Kidney epithelial cell (primary cell): ENCODE measurements around the gene PGBD5. TPM values are rescaled to one million over a fixed set of nuclear protein-coding genes. Genes with fewer than 3 reads are reported as not detected.

Experiments
- DNase-seq: peaks from one replicate; pipeline ENCODE4 v3.0.0-alpha.2; 2010; ENCODE audit warnings: low read depth
- H3K27me3 ChIP-seq: 2 replicates; pipeline ENCODE4 v1.6.0; 2011; ENCODE audit warnings: low read length; ENCODE audit not compliant: control insufficient read depth, insufficient read depth
- H3K36me3 ChIP-seq: 2 replicates; pipeline ENCODE4 v1.5.1; 2011; ENCODE audit warnings: low read length; ENCODE audit not compliant: control insufficient read depth, insufficient read depth
- H3K4me3 ChIP-seq: 2 replicates; pipeline ENCODE4 v1.5.1; 2011; ENCODE audit warnings: low read depth, mild to moderate bottlenecking, control low read depth, low read length
- CTCF ChIP-seq: IDR thresholded peaks from 2 replicates; pipeline ENCODE4 v1.5.1; 2011; ENCODE audit warnings: mild to moderate bottlenecking, moderate library complexity, low read length, control low read depth, inconsistent platforms; ENCODE audit not compliant: insufficient read depth, poor library complexity, severe bottlenecking
- total RNA-seq: library from RNA; depleted of rRNA; stranded (reverse); fragments of >200 nt; gene quantifications from 2 replicates; pipeline ENCODE4 v1.2.3, GENCODE V29; 2015

PGBD5 gene
- total RNA-seq, 1 donor from 2014 or later, result 54.0 TPM

GRCh38 chr1:230280906-230281413, 145.2 kb downstream of the PGBD5 start:
- no peak for DNase-seq
- TF ChIP-seq CTCF, result no peak
- Histone ChIP-seq H3K27me3 (no peaks in the 10 kb centered on the region), H3K4me3 (no peak overlapping the region), H3K36me3 (no peaks in the 10 kb centered on the region)

GRCh38 chr1:230280054-230280795, 145.9 kb downstream of the PGBD5 start:
- TF ChIP-seq CTCF, result no peak
- Histone ChIP-seq H3K27me3 (no peaks in the 10 kb centered on the region), H3K36me3 (no peaks in the 10 kb centered on the region), H3K4me3 (no peak overlapping the region)
- no peak for DNase-seq

- Histone ChIP-seq H3K36me3 (no peaks in the 10 kb centered on the region), H3K4me3 (no peak overlapping the region), H3K27me3 (no peaks in the 10 kb centered on the region)
- no peak for TF ChIP-seq CTCF
- no peak for DNase-seq
These were observed 146.6 kb downstream of the PGBD5 start for GRCh38 chr1:230279583-230279945.

GRCh38 chr1:230278871-230279582, 147.1 kb downstream of the PGBD5 start:
- H3K4me3 ChIP-seq, result no peak overlapping the region
- DNase-seq, result no peak
- no peaks in the 10 kb centered on the region for H3K27me3 ChIP-seq
- TF ChIP-seq CTCF, result no peak
- H3K36me3 ChIP-seq, result no peaks in the 10 kb centered on the region

GRCh38 chr1:230278376-230278775, 147.8 kb downstream of the PGBD5 start:
- Histone ChIP-seq H3K27me3 (no peaks in the 10 kb centered on the region), H3K4me3 (no peak overlapping the region), H3K36me3 (no peaks in the 10 kb centered on the region)
- TF ChIP-seq CTCF, result no peak
- no peak for DNase-seq
